CD1c-positive myeloid dendritic cell (primary cell): ENCODE data around the gene TAF3.
A peak's percentile ranks its signal among the peaks of the same experiment; 100 is the strongest.
"Not testable (repeated sequence)": the region's sequence is repeated elsewhere in the genome, so short reads cannot be mapped to it uniquely, and the experiment has no call there.

Experiments
- DNase-seq: peaks from one replicate; pipeline ENCODE4 v3.0.0-alpha.2; 2016; ENCODE audit errors: extremely low spot score

Gene TAF3

GRCh38 chr10:7810443-7810842 lies 7.9 kb upstream of the TAF3 start:
- DNase-seq = no peak

DNA sequence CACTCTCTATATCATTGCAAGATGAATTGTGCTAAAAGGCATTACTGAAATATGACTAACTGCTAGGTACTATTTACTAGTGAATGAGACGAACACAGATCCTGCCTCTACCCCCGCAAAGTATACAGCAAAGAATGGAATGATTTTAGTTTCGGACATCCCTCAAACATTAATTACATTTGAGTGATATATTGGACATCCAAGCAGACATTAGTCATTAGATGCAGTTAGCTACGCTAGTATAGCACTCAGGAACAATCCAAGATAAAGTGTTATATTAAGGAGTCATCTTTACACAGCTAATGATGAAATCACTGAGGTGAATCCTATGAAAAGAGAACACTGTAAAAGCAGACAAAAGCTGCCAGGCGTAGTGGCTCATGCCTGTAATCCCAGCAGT lies 7.3 kb upstream of the TAF3 start:
- no peak for DNase-seq

- not testable (repeated sequence) for DNase-seq
Observed at GRCh38 chr10:7811743-7812142, 6.6 kb upstream of the TAF3 start.

GRCh38 chr10:7813481-7813880 lies 4.8 kb upstream of the TAF3 start:
- no peak for DNase-seq

DNA sequence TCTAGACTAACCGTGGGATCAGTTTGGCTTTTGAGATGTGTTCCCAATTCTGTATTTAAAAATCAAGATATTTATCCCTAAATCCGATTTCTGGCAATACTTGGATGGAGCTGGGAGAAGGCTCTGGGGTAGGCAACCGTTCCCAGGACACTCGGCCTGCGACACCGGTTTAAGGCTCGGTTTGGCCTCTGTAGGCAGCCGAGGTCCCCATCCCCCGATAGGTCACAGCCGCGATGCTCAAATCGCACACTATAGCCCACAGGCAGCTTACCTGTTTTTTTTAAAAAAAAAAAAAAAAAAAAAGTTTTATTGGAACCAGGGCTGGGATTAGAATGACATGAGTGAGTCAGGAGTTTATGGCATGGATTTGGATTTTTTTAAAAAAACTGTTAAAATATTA lies 729 bp upstream of the TAF3 start:
- no peak for DNase-seq

DNA sequence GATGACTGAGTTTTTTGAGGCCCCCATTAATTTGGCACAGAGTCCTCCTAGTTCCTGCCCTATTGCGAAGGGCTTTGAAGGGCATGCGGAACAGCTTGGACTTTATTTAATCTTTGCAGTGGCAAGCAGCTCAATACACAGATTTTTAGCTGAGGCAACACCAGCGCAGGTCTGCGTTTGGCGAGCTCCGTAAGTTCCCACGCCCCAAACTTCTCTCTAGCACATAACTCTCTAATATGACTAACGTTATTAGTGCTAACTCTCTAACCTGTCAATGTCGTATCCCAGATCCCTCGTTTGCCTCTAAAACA lies 366 bp upstream of the TAF3 start:
- DNase-seq = no peak

GRCh38 chr10:7819121-7819460 lies 786 bp downstream of the TAF3 start:
- DNase-seq = peak; percentile 30

GRCh38 chr10:7824251-7824650 lies 5.9 kb downstream of the TAF3 start:
- no peak for DNase-seq

GRCh38 chr10:7826971-7827370 lies 8.7 kb downstream of the TAF3 start:
- DNase-seq = no peak

DNA sequence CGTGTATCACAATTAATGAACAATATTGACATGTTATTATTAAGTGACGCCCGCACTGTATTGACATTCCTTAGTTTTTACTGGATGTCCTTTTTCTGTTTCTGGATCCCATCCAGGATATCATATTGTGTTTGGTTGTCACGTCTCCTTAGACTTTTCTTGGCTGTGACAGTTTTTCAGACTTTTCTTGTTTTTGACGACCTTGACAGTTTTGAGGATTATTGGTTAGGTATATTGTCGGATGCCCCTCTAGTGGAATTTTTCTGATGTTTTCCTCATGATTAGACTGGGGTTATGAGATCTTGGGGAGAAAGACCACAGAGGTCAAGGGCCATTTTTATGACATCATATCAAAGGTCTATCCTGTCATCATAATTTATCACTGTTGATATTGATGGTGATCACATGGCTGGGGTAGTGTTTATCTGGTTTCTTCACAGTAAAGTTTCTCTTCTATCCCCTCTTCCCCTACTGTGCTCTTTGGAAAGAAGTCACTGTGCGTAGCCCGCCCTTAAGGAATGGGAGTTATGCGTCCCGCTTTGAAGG lies 11.1 kb downstream of the TAF3 start:
- DNase-seq = no peak

GRCh38 chr10:7832060-7832459 lies 13.8 kb downstream of the TAF3 start:
- no peak for DNase-seq

GRCh38 chr10:7833210-7833609 lies 14.9 kb downstream of the TAF3 start:
- no peak for DNase-seq

- no peak for DNase-seq
Observed at GRCh38 chr10:7834262-7834661, 16.0 kb downstream of the TAF3 start.

GRCh38 chr10:7836571-7836970 lies 18.3 kb downstream of the TAF3 start:
- DNase-seq = no peak

GRCh38 chr10:7846591-7846990 lies 28.3 kb downstream of the TAF3 start:
- no peak for DNase-seq

DNA sequence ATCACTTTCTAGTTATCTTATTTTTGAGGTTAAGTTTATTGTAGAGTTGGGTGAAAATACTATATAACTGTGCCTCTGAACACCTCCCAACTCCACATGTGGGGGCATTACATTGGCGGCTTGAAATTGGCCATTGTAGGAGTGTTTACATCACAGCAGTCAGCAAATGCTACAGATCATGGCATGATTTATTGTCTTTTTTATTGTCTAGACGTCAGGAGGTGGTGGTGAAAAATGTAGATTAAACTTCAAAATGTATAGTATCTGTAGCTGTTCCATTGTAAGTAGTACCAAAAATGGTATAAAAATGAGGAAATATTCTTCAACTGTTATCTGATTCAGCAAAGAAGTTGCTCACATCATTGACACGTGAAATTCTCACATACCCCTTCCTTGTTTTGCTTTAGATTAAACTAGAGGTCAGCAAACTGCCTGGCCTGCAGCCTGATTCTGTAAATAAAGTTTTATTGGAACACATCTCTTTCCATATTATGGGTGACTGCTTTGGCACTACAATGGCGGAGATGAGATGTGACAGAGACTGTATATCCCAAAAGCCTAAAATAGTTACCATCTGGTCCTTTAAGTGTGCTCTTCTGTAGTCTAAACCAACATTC lies 35.0 kb downstream of the TAF3 start:
- DNase-seq = no peak

DNA sequence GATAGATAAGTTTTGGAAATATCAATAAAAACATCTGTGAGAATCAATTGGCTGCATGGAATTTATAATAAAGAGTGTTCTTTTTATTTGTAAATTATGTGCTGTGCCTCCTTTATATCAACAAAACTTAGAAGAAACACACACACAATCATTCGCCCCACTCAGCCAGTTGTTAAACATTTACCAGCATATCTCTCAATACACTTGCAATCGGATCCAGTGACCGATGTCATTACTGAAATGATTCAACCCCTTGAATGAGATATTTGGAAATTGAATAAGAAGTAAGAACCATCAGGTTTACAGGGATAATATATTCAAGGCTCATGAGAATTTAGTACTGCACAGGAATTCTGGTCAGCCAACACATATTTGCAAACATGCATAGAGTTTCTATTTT lies 35.6 kb downstream of the TAF3 start:
- no peak for DNase-seq

- no peak for DNase-seq
Observed at GRCh38 chr10:7855205-7855604, 36.9 kb downstream of the TAF3 start.

- DNase-seq = no peak
Observed at GRCh38 chr10:7856678-7857077, 38.4 kb downstream of the TAF3 start.

GRCh38 chr10:7857262-7857661 lies 39.0 kb downstream of the TAF3 start:
- peak; percentile 2 for DNase-seq

DNA sequence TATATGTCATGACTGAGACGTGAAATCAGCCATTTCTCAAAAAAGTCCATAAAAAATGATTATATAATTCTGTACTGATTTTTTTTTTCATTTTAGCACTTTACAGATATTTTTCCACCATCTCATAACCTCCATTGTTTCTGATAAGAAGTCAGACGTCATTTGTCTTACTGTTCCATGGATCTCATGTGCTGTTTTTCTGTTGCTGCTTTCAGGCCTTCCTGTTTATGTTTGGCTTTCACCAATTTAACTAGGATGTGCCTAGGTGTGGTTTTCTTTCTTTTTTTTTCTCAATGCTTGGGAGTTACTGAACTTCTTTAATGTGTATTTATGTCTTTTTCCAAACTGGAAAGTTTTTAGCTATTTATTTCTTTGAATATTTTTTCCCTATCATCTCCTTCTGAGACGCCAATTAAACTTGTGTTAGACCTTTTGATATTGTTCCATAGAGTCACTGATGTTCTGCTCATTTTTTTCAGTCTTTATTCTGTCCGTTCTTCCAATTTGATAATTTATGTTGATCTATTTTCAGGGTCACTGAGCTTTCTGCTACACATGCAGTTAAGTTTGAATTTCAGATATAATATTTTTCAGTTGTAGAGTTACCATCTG lies 43.3 kb downstream of the TAF3 start:
- DNase-seq = no peak

GRCh38 chr10:7862121-7862514 lies 43.8 kb downstream of the TAF3 start:
- DNase-seq = no peak

DNA sequence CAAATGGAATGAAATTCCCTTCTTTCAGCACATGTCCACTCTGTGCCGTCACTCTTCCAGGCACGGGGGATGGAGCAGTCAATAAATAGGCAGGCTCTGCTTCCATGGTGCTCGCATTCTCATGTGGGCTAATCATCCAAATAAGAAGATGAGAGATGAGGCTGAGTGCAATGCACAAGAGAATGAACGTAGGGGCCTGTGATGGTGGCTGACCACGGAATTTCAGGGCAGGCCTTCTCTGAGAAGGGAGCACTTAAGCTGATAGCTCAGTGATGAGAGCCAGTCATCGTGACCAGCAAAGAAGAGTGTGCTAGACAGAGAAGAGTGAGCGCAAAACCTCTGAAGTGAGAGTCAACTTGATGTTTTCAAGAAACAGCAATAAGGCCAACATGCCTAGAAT lies 47.9 kb downstream of the TAF3 start:
- DNase-seq = no peak

GRCh38 chr10:7872041-7872442 lies 53.7 kb downstream of the TAF3 start:
- peak; percentile 50 for DNase-seq
